Ovary (tissue), 3 donors: ENCODE results near the gene RHOA.
"Not testable (repeated sequence)": the region's sequence is repeated elsewhere in the genome, so short reads cannot be mapped to it uniquely, and the experiment has no call there.

Experiments
- CTCF ChIP-seq, 3 donors: fragments of 450-650 bp in 2 of 3; fragments of 200-600 bp in 1 of 3; IDR thresholded peaks; one replicate each; pipeline versions ENCODE4 v1.5.1 to v1.8.0; 2016 to 2022; ENCODE audit warnings: antibody characterized with exemption in 3 of 3, mild to moderate bottlenecking in 1 of 3
- EP300 ChIP-seq: sonication (generic); formaldehyde crosslinking; IDR thresholded peaks from one replicate; pipeline ENCODE4 v1.6.1; 2017; ENCODE audit warnings: antibody characterized with exemption
- POLR2A ChIP-seq: fragments of 450-650 bp; IDR thresholded peaks from one replicate; pipeline ENCODE4 v1.6.1; 2017; ENCODE audit warnings: antibody characterized with exemption, mild to moderate bottlenecking, moderate library complexity
- donor health status: DM: no; HTN: no; CAD: no.

DNA sequence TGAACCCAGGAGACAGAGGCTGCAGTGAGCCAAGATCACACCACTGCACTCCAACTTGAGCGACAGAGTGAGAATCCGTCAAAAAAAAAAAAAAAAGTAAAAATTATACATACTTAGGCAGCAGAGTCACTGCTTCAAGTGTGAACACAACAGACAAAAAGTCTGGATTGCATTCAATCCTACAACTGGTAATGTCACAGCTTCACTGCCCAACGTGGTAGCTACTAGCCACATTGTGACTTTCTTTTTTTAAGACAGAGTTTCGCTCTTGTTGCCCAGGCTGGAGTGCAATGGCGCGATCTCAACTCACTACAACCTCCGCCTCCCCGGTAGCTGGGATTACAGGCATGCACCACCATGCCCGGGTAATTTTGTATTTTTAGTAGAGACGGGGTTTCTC, 20.5 kb downstream of the RHOA start:
- TF ChIP-seq CTCF (IDR thresholded peaks at IDR 0.05); POLR2A; EP300: not testable (repeated sequence)
